ENCODE measurements around the gene NECAP2.

The NECAP2 gene

DNA sequence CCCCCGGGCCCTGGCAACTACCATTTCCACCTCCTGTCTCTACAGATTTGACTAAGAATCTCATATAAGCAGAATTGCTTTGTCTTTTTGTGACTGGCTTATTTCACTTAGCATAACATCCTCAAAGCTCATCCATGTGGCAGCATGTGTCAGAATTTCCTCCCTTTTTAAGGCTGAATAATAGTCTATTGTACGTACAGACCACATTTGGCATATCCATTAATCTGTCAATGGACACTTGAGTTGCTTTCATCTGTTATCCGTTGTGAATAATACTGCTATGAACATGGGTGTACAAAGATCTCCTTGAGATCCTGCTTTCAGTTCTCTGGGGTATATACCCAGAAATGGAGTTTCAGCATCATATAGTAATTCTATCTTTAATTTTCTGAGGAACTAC, 27.3 kb upstream of the NECAP2 start:
- no peaks in the 10 kb centered on the region for H3K9me3 Mint-ChIP-seq
- no peak overlapping the region for H3K4me3 Mint-ChIP-seq
- H3K36me3 Mint-ChIP-seq (ENCODE audit: low read depth) = no peaks in the 10 kb centered on the region
- no peak for DNase-seq (ENCODE audit: low spot score)
- peaks cover 5% of the 10 kb centered on the region for H3K4me1 Mint-ChIP-seq (ENCODE audit: low read depth)
- H3K27ac Mint-ChIP-seq = no peak overlapping the region
- H3K27me3 Mint-ChIP-seq (ENCODE audit: low read depth) = no peaks in the 10 kb centered on the region

DNA sequence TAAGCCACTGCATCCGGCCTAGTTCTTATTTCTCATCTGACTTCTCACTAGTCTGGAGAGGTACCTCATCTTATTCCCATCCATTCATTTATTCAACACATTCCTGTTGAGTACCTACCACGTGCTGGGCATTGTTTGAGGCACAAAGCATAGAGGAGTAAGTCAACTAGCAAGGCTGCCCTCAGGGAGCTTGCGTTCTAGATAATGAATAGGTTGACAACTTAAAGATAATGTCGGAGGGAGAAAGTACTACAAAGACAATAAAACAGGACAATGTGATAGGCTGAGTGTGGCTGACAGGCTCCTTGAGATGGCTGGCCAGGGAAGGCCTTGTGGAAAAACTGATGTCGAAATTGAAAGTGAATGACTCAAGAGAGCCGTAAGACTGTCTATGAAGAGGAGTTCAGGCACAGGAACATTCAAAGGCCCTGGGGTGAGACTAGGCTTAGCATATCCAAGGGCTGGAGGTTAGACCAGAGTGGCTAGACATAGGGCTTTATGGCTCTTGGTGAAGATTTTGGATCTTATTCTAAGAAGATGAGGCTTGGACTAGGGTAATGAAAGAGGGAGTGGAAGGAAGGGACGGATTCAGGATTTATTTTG, 21.6 kb upstream of the NECAP2 start:
- no peaks in the 10 kb centered on the region for H3K9me3 Mint-ChIP-seq
- H3K4me3 Mint-ChIP-seq = peak overlapping the region; percentile 13
- H3K36me3 Mint-ChIP-seq (ENCODE audit: low read depth) = no peaks in the 10 kb centered on the region
- peaks cover 34% of the 10 kb centered on the region for H3K4me1 Mint-ChIP-seq (ENCODE audit: low read depth)
- H3K27me3 Mint-ChIP-seq (ENCODE audit: low read depth) = no peaks in the 10 kb centered on the region
- peak overlapping the region; percentile 51 for H3K27ac Mint-ChIP-seq
- peak; percentile 7 for DNase-seq (ENCODE audit: low spot score)

DNA sequence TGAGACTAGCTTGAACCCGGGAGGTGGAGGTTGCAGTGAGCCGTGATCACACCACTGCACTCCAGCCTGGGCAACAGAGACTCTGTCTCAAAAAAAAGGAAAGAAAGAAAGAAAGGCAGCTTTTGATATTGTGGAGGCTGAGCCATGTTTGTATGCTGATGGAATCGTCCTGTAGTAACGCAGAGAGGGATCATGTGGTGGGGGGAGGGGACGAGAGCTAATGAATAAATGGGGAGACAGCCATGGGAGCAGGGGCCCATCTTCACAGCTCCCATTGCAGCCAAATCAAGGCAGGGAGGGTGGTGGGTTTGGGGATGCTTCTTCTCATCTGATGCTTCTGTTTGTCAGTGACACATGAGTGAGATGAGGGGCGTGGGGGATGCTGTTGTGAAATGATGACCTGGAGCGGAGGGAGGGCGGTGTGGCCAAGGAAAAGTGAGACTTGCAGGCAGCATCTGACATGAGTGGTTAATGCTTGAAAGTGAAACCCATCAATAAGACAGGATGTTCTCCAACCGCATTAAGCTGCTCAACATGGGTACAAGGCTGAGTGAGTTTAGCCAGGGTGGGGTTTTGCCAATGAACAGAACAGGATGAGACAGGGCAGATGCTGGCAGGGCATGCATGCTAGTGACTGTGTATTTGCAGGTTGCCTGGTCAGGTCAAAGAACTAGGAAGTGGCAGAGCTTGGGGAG, 20.0 kb upstream of the NECAP2 start:
- H3K4me3 Mint-ChIP-seq = peak overlapping the region; percentile 56
- no peaks in the 10 kb centered on the region for H3K36me3 Mint-ChIP-seq (ENCODE audit: low read depth)
- peak overlapping the region; percentile 95 for H3K27ac Mint-ChIP-seq
- H3K27me3 Mint-ChIP-seq (ENCODE audit: low read depth) = no peaks in the 10 kb centered on the region
- peak; percentile 75 for DNase-seq (ENCODE audit: low spot score)
- peaks cover 34% of the 10 kb centered on the region for H3K4me1 Mint-ChIP-seq (ENCODE audit: low read depth)
- H3K9me3 Mint-ChIP-seq = no peaks in the 10 kb centered on the region

DNA sequence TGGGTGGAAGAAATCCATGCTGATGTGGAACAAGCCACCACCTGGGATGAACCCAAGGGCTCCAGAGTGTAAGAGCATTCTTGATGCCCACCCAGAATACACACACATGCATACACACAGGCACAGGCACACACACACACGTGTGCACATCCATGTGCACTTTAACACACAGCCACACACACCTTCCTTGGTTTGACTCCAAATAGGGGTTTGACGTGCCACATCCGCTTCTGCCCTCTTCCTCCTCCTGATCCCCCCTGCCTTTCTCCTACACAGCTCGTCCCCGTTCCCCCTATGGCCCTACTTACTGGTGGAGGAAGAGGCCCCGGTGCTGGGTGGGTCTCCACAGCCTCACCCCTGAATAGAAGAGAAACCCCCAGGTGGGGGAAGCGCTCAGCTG, 19.3 kb upstream of the NECAP2 start:
- Mint-ChIP-seq H3K36me3 (ENCODE audit: low read depth) (no peaks in the 10 kb centered on the region), H3K4me3 (peak overlapping the region; percentile 56), H3K9me3 (no peaks in the 10 kb centered on the region), H3K27ac (peak overlapping the region; percentile 95), H3K4me1 (ENCODE audit: low read depth) (peaks cover 34% of the 10 kb centered on the region), H3K27me3 (ENCODE audit: low read depth) (no peaks in the 10 kb centered on the region)
- DNase-seq (ENCODE audit: low spot score) = no peak

DNA sequence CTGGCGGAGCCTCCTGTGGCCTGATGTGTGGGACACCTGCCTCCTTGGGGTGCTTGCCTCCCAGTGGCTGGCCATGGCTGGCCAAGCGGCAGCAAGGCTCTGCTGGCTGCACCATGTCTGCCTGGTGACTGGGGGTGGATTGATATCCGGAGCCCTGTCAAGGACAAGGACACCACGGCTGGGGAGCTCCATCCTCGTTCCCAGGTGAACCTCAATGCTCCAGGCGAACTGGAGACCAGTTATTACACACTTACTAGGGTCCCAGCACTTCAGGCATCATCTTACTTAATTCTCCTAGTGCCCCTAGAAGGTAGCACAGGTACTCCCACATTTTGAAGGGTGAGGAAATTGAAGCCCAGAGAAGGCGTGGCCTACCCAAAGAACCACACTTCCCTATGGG, 18.5 kb upstream of the NECAP2 start:
- H3K9me3 Mint-ChIP-seq = no peaks in the 10 kb centered on the region
- no peaks in the 10 kb centered on the region for H3K27me3 Mint-ChIP-seq (ENCODE audit: low read depth)
- H3K4me3 Mint-ChIP-seq = no peak overlapping the region
- H3K27ac Mint-ChIP-seq = no peak overlapping the region
- H3K4me1 Mint-ChIP-seq (ENCODE audit: low read depth) = peaks cover 34% of the 10 kb centered on the region
- DNase-seq (ENCODE audit: low spot score) = no peak
- H3K36me3 Mint-ChIP-seq (ENCODE audit: low read depth) = no peaks in the 10 kb centered on the region

DNA sequence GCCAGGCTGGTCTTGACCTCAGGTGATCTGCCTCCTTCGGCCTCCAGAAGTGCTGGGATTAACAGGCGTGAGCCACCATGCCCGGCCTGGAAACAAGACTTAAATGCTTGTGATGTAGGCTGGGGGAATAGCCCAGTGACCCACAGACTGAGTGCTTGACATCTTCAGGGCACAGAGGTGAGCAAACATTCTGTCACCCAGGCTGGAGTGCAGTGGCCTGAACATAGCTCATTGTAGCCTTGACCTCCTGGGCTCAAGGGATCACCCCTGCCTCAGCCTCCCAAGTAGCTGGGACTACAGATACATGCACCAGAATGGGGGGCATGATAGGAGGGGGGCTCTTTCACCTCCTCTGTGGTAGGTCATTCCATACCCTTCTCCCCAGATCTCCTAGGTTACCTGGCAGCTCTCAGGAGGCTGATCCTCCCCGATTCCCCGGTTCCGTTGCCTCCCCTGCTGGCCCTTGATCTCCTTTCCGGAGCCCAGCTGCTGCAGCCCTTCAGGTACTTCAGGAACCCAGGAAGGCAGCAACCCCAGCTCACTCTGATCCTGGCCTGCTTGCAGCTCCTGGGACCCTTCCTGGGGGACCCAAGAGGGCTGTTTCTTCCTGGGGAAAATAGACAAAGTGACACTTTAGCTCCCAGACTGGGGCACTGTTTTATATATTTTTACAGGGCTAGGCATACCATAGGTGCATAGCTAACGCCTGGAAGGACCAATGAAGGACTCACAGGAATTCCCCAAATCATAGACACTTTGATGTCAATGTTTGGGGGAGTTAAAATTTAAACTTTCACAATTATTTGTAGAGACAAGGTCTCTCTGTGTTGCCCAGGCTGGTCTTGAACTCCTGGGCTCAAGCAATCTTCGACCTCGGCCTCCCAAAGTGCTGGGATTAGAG, 15.1 kb upstream of the NECAP2 start:
- no peak overlapping the region for H3K27ac Mint-ChIP-seq
- peaks cover 14% of the 10 kb centered on the region for H3K4me1 Mint-ChIP-seq (ENCODE audit: low read depth)
- H3K9me3 Mint-ChIP-seq = no peaks in the 10 kb centered on the region
- no peaks in the 10 kb centered on the region for H3K36me3 Mint-ChIP-seq (ENCODE audit: low read depth)
- H3K27me3 Mint-ChIP-seq (ENCODE audit: low read depth) = no peaks in the 10 kb centered on the region
- H3K4me3 Mint-ChIP-seq = no peak overlapping the region
- no peak for DNase-seq (ENCODE audit: low spot score)

DNA sequence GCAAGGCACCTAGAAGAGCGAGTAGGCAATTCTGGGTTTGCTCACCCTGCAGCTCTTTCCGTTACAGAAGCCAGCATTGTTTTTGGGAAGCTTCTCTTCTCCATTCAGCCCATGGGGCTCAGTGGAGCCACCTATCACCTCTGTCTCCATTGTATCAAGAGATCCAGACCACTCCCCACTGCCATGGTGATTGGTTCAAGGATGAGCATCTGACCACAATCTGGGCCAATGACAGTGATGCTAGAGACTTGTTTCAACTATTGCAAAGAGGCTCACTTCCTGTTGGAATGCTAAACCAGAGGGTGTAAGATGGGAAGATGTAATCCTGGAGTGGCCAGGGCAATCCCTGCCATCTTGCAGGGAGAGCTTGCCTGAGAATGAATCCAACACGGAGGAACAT, 9.9 kb upstream of the NECAP2 start:
- no peak overlapping the region for H3K27ac Mint-ChIP-seq
- H3K27me3 Mint-ChIP-seq (ENCODE audit: low read depth) = peaks cover 2% of the 10 kb centered on the region
- DNase-seq (ENCODE audit: low spot score) = no peak
- H3K4me1 Mint-ChIP-seq (ENCODE audit: low read depth) = peaks cover 4% of the 10 kb centered on the region
- no peaks in the 10 kb centered on the region for H3K36me3 Mint-ChIP-seq (ENCODE audit: low read depth)
- H3K9me3 Mint-ChIP-seq = no peaks in the 10 kb centered on the region
- H3K4me3 Mint-ChIP-seq = no peak overlapping the region

DNA sequence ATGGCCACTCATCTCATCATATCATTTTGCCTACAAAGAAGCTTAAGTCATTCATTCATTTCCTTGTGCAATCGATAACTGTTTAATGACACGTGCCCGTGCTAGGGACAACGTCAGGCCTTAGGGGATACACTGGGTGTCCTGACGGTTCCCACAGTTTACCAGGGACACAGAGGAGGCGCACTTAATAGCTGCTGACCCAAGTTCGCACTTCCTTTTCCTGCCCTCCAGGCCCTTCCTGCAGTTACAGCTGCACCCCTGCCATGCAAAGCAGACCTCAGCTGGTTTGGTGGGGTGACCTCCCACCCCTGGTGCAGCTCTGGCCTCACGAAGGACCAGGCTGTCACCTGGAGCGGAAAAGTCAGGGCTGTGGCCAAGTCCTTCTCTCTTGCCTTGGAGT, 7.5 kb upstream of the NECAP2 start:
- Mint-ChIP-seq H3K27me3 (ENCODE audit: low read depth) (peaks cover 2% of the 10 kb centered on the region), H3K36me3 (ENCODE audit: low read depth) (no peaks in the 10 kb centered on the region), H3K27ac (no peak overlapping the region), H3K9me3 (no peaks in the 10 kb centered on the region), H3K4me3 (no peak overlapping the region), H3K4me1 (ENCODE audit: low read depth) (peaks cover 4% of the 10 kb centered on the region)
- no peak for DNase-seq (ENCODE audit: low spot score)

DNA sequence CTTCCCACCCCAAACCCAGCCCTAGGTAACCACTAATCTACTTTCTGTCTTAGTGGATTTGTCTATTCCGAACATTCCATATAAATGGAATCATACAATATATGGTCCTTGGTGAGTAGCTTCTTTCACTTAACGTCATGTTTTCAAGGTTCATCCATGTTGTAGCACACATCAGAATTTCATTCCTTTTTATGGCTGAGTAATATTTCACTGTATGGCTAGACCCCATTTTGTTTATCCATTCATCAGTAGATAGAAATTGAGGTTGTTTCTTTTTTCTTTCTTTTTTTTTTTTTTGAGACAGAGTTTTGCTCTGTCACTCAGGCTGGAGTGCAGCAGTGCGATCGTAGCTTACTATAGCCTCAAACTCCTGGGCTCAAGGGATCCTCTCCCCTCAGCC, 6.5 kb upstream of the NECAP2 start:
- H3K4me1 Mint-ChIP-seq (ENCODE audit: low read depth) = peaks cover 4% of the 10 kb centered on the region
- H3K27me3 Mint-ChIP-seq (ENCODE audit: low read depth) = peaks cover 2% of the 10 kb centered on the region
- H3K27ac Mint-ChIP-seq = no peak overlapping the region
- DNase-seq (ENCODE audit: low spot score) = no peak
- H3K36me3 Mint-ChIP-seq (ENCODE audit: low read depth) = no peaks in the 10 kb centered on the region
- H3K4me3 Mint-ChIP-seq = no peak overlapping the region
- H3K9me3 Mint-ChIP-seq = no peaks in the 10 kb centered on the region

DNA sequence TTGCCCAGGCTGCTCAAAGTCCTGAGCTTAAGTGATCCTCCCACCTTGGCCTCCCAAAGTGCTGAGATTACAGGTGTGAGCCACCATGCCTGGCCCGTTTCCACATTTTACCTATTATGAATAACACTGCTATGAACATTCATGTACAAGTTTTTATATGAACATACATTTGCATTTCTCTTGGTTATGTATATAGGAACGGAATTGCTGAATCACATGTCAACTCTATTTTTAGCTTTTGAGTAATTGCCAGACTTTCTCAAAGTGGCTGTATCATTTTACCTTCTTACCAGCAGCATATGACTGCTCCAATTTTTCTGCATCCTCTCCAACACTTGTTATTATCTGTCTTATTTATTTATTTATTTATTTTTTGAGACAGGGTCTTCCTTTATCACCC, 6.0 kb upstream of the NECAP2 start:
- Mint-ChIP-seq H3K4me3 (no peak overlapping the region), H3K9me3 (no peaks in the 10 kb centered on the region), H3K36me3 (ENCODE audit: low read depth) (no peaks in the 10 kb centered on the region), H3K4me1 (ENCODE audit: low read depth) (peaks cover 4% of the 10 kb centered on the region), H3K27me3 (ENCODE audit: low read depth) (peaks cover 2% of the 10 kb centered on the region), H3K27ac (no peak overlapping the region)
- DNase-seq (ENCODE audit: low spot score) = no peak

DNA sequence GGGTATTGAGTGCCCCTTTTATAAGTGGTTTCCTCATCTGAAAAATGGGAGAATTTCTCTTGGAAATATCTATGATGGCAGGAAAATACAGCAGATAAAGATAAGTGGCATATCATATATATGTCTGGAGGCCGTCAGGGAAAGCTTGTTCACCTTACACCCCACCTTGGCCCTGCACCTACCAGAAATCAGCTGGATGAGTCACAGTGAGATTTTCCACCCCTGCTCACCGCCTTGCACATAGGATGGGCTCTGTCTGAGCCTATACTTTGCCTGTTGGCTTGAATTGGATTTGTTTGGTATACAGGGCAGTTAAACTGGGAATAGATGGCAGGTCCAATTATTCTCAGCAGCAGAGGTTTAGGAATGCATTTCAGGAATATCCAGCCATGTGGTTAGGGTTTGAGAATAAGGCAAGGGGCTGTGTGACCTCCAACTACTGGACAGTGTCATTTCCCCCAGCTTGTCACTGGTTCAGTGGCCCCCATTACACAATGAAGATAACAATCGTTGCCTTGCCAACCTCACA, 3.5 kb upstream of the NECAP2 start, which contains the start of gene SPATA21:
Gene SPATA21 (minus strand): TSS at position 479 of the 529 bp plus-strand sequence. CDS start 6,053 bp downstream, outside the sequence.
- DNase-seq (ENCODE audit: low spot score) = no peak
- no peak within 1 kb of the TSS for H3K27ac Mint-ChIP-seq
- H3K27me3 Mint-ChIP-seq (ENCODE audit: low read depth) = no peaks in the 10 kb centered on the region
- peaks cover 8% of the 10 kb centered on the region for H3K4me1 Mint-ChIP-seq (ENCODE audit: low read depth)
- H3K4me3 Mint-ChIP-seq = no peak within 1 kb of the TSS
- H3K9me3 Mint-ChIP-seq = no peaks in the 10 kb centered on the region
- H3K36me3 Mint-ChIP-seq (ENCODE audit: low read depth) = peaks cover 6% of the 10 kb centered on the region

DNA sequence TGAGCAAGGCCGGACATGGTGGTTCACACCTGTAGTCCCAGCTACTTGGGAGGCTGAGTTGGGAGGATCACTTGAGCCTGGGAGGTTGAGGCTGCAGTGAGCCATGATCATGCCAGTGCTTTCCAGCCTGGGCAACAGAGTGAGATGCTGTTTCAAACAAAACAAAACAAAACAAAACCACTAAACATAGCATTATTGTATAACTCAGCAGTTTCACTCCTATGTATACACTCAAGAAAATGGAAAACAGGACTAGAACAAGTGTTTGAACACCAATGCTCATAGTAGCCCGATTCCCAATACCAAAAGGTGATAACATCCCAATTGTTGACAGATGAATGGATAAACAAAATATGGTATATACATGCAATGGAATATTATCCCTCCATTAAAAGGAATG, 2.0 kb upstream of the NECAP2 start:
- H3K4me1 Mint-ChIP-seq (ENCODE audit: low read depth) = peaks cover 16% of the 10 kb centered on the region
- H3K27me3 Mint-ChIP-seq (ENCODE audit: low read depth) = no peaks in the 10 kb centered on the region
- no peak overlapping the region for H3K4me3 Mint-ChIP-seq
- no peaks in the 10 kb centered on the region for H3K9me3 Mint-ChIP-seq
- no peak for DNase-seq (ENCODE audit: low spot score)
- H3K36me3 Mint-ChIP-seq (ENCODE audit: low read depth) = peaks cover 15% of the 10 kb centered on the region
- no peak overlapping the region for H3K27ac Mint-ChIP-seq

DNA sequence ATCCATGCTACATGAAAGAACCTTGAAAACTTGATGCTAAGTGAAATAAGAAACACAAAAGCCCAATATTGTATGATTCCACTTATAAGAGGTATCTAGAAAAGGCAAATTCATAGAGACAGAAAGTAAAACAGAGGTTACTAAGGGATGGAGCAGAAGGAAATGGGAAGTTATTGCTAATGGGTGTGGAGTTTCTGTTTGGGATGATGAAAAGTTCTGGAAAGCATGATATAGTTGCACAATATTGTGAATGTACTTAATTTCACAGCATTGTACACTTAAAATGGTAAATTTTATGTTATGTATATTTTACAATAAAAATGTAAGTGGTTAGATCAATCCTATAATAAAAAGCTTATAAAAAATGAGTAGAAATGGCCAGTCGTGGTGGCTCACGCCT, 1.6 kb upstream of the NECAP2 start:
- no peaks in the 10 kb centered on the region for H3K9me3 Mint-ChIP-seq
- H3K27me3 Mint-ChIP-seq (ENCODE audit: low read depth) = no peaks in the 10 kb centered on the region
- peaks cover 19% of the 10 kb centered on the region for H3K36me3 Mint-ChIP-seq (ENCODE audit: low read depth)
- no peak overlapping the region for H3K4me3 Mint-ChIP-seq
- DNase-seq (ENCODE audit: low spot score) = no peak
- no peak overlapping the region for H3K27ac Mint-ChIP-seq
- H3K4me1 Mint-ChIP-seq (ENCODE audit: low read depth) = peaks cover 18% of the 10 kb centered on the region

DNA sequence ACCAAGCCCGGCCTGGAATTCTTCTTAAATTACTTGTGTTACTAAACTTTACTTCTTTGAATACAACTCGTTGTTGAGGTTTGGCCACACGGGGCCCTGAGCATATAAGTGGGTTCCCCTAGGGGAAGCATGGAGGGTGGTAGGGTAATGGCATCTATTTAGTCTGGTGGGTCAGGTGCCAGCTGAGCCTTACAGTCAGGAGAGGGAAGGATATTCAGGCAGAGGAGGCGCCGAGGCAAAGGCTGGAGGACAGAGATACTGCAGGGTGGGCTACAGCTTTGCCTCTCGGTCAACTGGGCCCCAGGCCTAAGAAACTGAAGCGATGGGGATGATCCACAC, 424 bp upstream of the NECAP2 start:
- no peak for DNase-seq (ENCODE audit: low spot score)
- Mint-ChIP-seq H3K9me3 (no peaks in the 10 kb centered on the region), H3K4me1 (ENCODE audit: low read depth) (peaks cover 23% of the 10 kb centered on the region), H3K27ac (peak overlapping the region; percentile 88), H3K4me3 (peak overlapping the region; percentile 93), H3K27me3 (ENCODE audit: low read depth) (no peaks in the 10 kb centered on the region), H3K36me3 (ENCODE audit: low read depth) (peaks cover 27% of the 10 kb centered on the region)
